ENCODE results near the gene SMAD6. TPM values are rescaled to one million over a fixed set of nuclear protein-coding genes. Genes with fewer than 3 reads are reported as not detected.

Gene SMAD6
- polyA plus RNA-seq, 1 donor from 2014 or later = 0.16 TPM

DNA sequence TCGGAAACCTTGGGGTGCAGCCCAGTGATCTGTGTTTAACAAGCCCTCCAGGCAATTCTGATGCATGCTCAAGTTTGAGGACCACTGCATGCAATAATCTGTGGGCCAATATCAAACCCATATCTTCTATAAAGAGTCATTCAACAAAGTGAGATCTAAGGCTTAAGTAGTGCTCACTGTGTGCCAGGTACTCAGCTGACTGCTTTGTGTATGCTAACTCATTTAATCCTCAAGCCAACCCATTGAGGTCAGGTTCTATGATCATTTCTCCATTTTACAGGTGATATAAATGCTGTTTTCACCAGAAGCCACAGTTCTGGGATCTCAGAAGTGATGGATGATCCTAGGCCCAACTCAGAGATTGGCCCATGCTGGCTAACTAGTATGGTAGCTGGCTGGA is 101.7 kb downstream of the SMAD6 start:
- Histone ChIP-seq H3K9me2 (ENCODE audit: insufficient read depth, low read length) (no peaks in the 10 kb centered on the region), H3K27me3 (ENCODE audit: insufficient read depth, low read depth, low read length) (no peaks in the 10 kb centered on the region), H4K20me1 (ENCODE audit: insufficient read depth) (no peaks in the 10 kb centered on the region), H3K4me3 (ENCODE audit: low read length) (no peak overlapping the region), H3K27ac (ENCODE audit: low read length) (no peak overlapping the region), H2AFZ (ENCODE audit: low read depth, low read length) (no peak overlapping the region), H3K79me2 (replicated peaks; ENCODE audit: insufficient read depth, low read length) (no peaks in the 10 kb centered on the region), H3F3A (ENCODE audit: insufficient read depth, low read length, poor library complexity, severe bottlenecking) (no peaks in the 10 kb centered on the region), H3K9me3 (ENCODE audit: low read length) (no peaks in the 10 kb centered on the region), H3K9ac (ENCODE audit: low read length) (no peak overlapping the region), H3K4me2 (ENCODE audit: low read length) (no peak overlapping the region), H3K36me3 (ENCODE audit: insufficient read depth, low read length) (no peaks in the 10 kb centered on the region)
- TF ChIP-seq, protein P1, sequence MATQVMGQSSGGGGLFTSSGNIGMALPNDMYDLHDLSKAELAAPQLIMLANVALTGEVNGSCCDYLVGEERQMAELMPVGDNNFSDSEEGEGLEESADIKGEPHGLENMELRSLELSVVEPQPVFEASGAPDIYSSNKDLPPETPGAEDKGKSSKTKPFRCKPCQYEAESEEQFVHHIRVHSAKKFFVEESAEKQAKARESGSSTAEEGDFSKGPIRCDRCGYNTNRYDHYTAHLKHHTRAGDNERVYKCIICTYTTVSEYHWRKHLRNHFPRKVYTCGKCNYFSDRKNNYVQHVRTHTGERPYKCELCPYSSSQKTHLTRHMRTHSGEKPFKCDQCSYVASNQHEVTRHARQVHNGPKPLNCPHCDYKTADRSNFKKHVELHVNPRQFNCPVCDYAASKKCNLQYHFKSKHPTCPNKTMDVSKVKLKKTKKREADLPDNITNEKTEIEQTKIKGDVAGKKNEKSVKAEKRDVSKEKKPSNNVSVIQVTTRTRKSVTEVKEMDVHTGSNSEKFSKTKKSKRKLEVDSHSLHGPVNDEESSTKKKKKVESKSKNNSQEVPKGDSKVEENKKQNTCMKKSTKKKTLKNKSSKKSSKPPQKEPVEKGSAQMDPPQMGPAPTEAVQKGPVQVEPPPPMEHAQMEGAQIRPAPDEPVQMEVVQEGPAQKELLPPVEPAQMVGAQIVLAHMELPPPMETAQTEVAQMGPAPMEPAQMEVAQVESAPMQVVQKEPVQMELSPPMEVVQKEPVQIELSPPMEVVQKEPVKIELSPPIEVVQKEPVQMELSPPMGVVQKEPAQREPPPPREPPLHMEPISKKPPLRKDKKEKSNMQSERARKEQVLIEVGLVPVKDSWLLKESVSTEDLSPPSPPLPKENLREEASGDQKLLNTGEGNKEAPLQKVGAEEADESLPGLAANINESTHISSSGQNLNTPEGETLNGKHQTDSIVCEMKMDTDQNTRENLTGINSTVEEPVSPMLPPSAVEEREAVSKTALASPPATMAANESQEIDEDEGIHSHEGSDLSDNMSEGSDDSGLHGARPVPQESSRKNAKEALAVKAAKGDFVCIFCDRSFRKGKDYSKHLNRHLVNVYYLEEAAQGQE (IDR thresholded peaks at IDR 0.05; ENCODE audit: borderline replicate concordance) = no peak
- no peak for TF ChIP-seq SMC3 (conservative IDR thresholded peaks at IDR 0.05; ENCODE audit: poor library complexity)
- no peak for TF ChIP-seq EZH2 (IDR thresholded peaks at IDR 0.05; ENCODE audit: borderline replicate concordance, insufficient read depth, low read length, poor library complexity, severe bottlenecking)
- TF ChIP-seq TAF1 (IDR thresholded peaks at IDR 0.05; ENCODE audit: low read depth) = no peak
- no peak for TF ChIP-seq RAD21 (conservative IDR thresholded peaks at IDR 0.05)
- no peak for TF ChIP-seq CTCF (IDR thresholded peaks at IDR 0.05; ENCODE audit: poor library complexity, severe bottlenecking)
- TF ChIP-seq POLR2AphosphoS5 (IDR thresholded peaks at IDR 0.05) = no peak
- TF ChIP-seq MXI1 (conservative IDR thresholded peaks at IDR 0.05; ENCODE audit: poor library complexity, severe bottlenecking) = no peak

DNA sequence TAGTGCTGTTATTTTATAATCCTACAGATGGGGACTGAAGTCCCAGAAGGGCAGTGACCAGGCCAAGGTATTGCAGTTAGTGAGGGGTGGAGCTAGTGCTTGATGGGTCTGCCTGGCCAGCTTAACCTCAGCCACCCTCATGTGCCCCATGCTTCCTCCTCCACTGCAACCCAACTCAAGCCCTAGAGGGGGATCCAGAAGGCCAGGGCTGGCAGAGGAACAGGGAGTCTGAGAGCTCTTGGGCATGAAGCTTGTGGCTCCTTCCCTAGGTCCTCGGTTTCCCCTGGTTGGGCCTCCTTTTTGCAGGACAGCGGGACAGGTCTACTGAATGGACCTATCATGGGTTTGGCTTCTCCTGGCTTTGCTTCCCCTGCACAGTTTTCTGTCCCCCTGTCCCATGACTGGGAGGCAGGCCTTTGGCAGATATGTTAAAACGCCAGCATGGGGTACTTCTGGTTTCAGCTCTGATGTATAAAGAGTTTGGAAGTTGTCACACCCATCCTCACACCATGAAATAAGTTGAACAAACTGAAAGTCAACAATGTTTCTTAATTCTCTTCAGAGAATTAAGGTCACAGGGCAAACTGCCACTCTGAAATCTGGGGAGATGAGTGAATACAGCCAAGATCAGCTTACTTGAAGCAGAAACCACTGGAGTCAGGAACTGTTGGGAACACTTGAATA is 103.3 kb downstream of the SMAD6 start:
- Histone ChIP-seq H3K9me3 (ENCODE audit: low read length) (no peaks in the 10 kb centered on the region), H3K9me2 (ENCODE audit: insufficient read depth, low read length) (no peaks in the 10 kb centered on the region), H3K79me2 (replicated peaks; ENCODE audit: insufficient read depth, low read length) (no peaks in the 10 kb centered on the region), H3K27ac (ENCODE audit: low read length) (no peak overlapping the region), H3K36me3 (ENCODE audit: insufficient read depth, low read length) (no peaks in the 10 kb centered on the region), H3K9ac (ENCODE audit: low read length) (no peak overlapping the region), H2AFZ (ENCODE audit: low read depth, low read length) (no peak overlapping the region), H3K4me2 (ENCODE audit: low read length) (no peak overlapping the region), H3F3A (ENCODE audit: insufficient read depth, low read length, poor library complexity, severe bottlenecking) (no peaks in the 10 kb centered on the region), H3K4me3 (ENCODE audit: low read length) (no peak overlapping the region), H3K27me3 (ENCODE audit: insufficient read depth, low read depth, low read length) (no peaks in the 10 kb centered on the region), H4K20me1 (ENCODE audit: insufficient read depth) (no peaks in the 10 kb centered on the region)
- no peak for TF ChIP-seq POLR2AphosphoS5 (IDR thresholded peaks at IDR 0.05)
- no peak for TF ChIP-seq MXI1 (conservative IDR thresholded peaks at IDR 0.05; ENCODE audit: poor library complexity, severe bottlenecking)
- no peak for TF ChIP-seq EP300 (conservative IDR thresholded peaks at IDR 0.05; ENCODE audit: poor library complexity, severe bottlenecking)

Measured in neural cell (in vitro differentiated cells).